GM12872 (cell line): ENCODE data around the gene OR4C5.
A peak's percentile ranks its signal among the peaks of the same experiment; 100 is the strongest.
"Not testable (repeated sequence)": the region's sequence is repeated elsewhere in the genome, so short reads cannot be mapped to it uniquely, and the experiment has no call there.

ENCODE experiments used
- TF ChIP-seq, protein P1 (sequence below): IDR thresholded peaks from 3 replicates; pipeline ENCODE4 v1.5.1; 2011; ENCODE audit warnings: low read depth, mild to moderate bottlenecking, low read length, moderate library complexity; ENCODE audit not compliant: insufficient read depth

OR4C5 gene

GRCh38 chr11:48366365-48366764 is at the start of gene OR4C5:
TSS of gene OR4C5 (minus strand) at chr11:48366465. CDS start at chr11:48366465, 0 bp downstream.
- TF ChIP-seq, protein P1, sequence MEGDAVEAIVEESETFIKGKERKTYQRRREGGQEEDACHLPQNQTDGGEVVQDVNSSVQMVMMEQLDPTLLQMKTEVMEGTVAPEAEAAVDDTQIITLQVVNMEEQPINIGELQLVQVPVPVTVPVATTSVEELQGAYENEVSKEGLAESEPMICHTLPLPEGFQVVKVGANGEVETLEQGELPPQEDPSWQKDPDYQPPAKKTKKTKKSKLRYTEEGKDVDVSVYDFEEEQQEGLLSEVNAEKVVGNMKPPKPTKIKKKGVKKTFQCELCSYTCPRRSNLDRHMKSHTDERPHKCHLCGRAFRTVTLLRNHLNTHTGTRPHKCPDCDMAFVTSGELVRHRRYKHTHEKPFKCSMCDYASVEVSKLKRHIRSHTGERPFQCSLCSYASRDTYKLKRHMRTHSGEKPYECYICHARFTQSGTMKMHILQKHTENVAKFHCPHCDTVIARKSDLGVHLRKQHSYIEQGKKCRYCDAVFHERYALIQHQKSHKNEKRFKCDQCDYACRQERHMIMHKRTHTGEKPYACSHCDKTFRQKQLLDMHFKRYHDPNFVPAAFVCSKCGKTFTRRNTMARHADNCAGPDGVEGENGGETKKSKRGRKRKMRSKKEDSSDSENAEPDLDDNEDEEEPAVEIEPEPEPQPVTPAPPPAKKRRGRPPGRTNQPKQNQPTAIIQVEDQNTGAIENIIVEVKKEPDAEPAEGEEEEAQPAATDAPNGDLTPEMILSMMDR = no peak

- TF ChIP-seq, protein P1 = peak; percentile 40; the same call in 2 of the 3 replicates
Measured at GRCh38 chr11:48384670-48385069, 18.4 kb upstream of the OR4C5 start.

GRCh38 chr11:48354677-48355076 is 11.6 kb downstream of the OR4C5 start:
- TF ChIP-seq, protein P1 = no peak

GRCh38 chr11:48354013-48354412 is 12.3 kb downstream of the OR4C5 start:
- TF ChIP-seq, protein P1 = no peak

- TF ChIP-seq, protein P1 = no peak
Measured at GRCh38 chr11:48341466-48341865, 24.8 kb downstream of the OR4C5 start.

DNA sequence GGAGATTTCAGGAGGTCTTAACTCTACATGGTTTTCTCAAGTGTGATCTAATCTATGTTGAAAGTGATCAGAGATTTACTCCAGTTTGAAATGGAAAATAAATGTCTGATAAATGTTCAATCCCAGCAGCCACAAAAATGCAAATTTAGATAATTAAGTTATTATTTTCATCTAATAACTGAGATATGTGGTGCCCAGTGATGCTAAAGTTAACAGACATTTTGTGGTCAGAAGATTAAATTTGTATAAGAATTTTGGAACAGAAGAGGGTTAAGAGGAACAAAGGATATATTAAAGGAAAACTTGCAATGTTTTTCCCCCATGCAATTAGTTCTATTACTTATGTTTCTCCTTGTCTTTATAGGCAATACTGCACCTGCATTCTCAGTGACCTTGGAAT is 41.6 kb downstream of the OR4C5 start, which contains the start of gene OR4C3:
OR4C3 (plus strand) TSS at position 301 of the 400 bp plus-strand sequence. CDS start 102 bp downstream, outside the sequence.
- TF ChIP-seq, protein P1 = not testable (repeated sequence)
